DOHH2 (cell line): ENCODE measurements around the gene FGD4.

Source experiments
- H3F3A ChIP-seq: fragments of 200-600 bp; sonication (generic), shearing (Covaris generic); 2 replicates; pipeline ENCODE4 v1.6.0; 2016; ENCODE audit warnings: antibody characterized with exemption, mild to moderate bottlenecking; ENCODE audit not compliant: control insufficient read depth, insufficient read depth
- H3K27ac ChIP-seq: fragments of 200-600 bp; sonication (generic); 2 replicates; pipeline ENCODE4 v1.5.1; 2014; ENCODE audit warnings: low read depth, mild to moderate bottlenecking, low read length, moderate library complexity
- H3K27me3 ChIP-seq: fragments of 200-600 bp; sonication (generic); 2 replicates; pipeline ENCODE4 v1.6.1; 2014; ENCODE audit warnings: mild to moderate bottlenecking, low read length, mixed read lengths; ENCODE audit not compliant: control insufficient read depth
- H3K36me3 ChIP-seq: fragments of 200-600 bp; sonication (generic); 2 replicates; pipeline ENCODE4 v1.6.1; 2014; ENCODE audit warnings: mild to moderate bottlenecking, low read length, moderate library complexity, mixed read lengths; ENCODE audit not compliant: control insufficient read depth
- H3K4me1 ChIP-seq: fragments of 200-600 bp; sonication (generic); 2 replicates; pipeline ENCODE4 v1.6.1; 2014; ENCODE audit warnings: mild to moderate bottlenecking, low read length, mixed read lengths; ENCODE audit not compliant: control insufficient read depth
- H3K4me2 ChIP-seq: fragments of 200-600 bp; sonication (generic); 2 replicates; pipeline ENCODE4 v1.6.0; 2014; ENCODE audit warnings: mild to moderate bottlenecking, low read length, moderate library complexity
- H3K4me3 ChIP-seq: fragments of 200-600 bp; sonication (generic); 2 replicates; pipeline ENCODE4 v1.5.1; 2014; ENCODE audit warnings: mild to moderate bottlenecking, low read length, mixed read lengths
- H3K79me2 ChIP-seq: fragments of 200-600 bp; sonication (generic); 2 replicates; pipeline ENCODE4 v1.6.1; 2014; ENCODE audit warnings: mild to moderate bottlenecking, low read length, mixed read lengths; ENCODE audit not compliant: control insufficient read depth
- H3K9me2 ChIP-seq: fragments of 200-600 bp; sonication (generic); replicated peaks from 2 replicates; pipeline ENCODE4 v1.6.1; 2014; ENCODE audit warnings: mild to moderate bottlenecking, low read length, mixed read lengths; ENCODE audit not compliant: control insufficient read depth
- H3K9me3 ChIP-seq: fragments of 200-600 bp; sonication (generic); 2 replicates; pipeline ENCODE4 v1.6.1; 2014; ENCODE audit warnings: antibody characterized with exemption, low read length, mixed read lengths; ENCODE audit not compliant: control insufficient read depth, insufficient read depth
- H4K20me1 ChIP-seq: fragments of 200-600 bp; sonication (generic); 2 replicates; pipeline ENCODE4 v1.6.0; 2014; ENCODE audit warnings: low read depth, mild to moderate bottlenecking, antibody characterized with exemption, low read length, moderate library complexity; ENCODE audit not compliant: control insufficient read depth, insufficient read depth
- EZH2phosphoT487 ChIP-seq: fragments of 200-600 bp; sonication (generic); IDR thresholded peaks from 2 replicates; pipeline ENCODE4 v1.6.1; 2017; ENCODE audit warnings: borderline replicate concordance, mild to moderate bottlenecking, antibody characterized with exemption, low read length, moderate library complexity, mixed read lengths
- TF ChIP-seq, protein P1 (sequence below): fragments of 200-600 bp; sonication (generic); IDR thresholded peaks from one replicate; pipeline ENCODE4 v1.5.1; 2014; ENCODE audit warnings: antibody characterized with exemption, mild to moderate bottlenecking, low read depth, low read length; ENCODE audit not compliant: poor library complexity, severe bottlenecking

Gene FGD4

DNA sequence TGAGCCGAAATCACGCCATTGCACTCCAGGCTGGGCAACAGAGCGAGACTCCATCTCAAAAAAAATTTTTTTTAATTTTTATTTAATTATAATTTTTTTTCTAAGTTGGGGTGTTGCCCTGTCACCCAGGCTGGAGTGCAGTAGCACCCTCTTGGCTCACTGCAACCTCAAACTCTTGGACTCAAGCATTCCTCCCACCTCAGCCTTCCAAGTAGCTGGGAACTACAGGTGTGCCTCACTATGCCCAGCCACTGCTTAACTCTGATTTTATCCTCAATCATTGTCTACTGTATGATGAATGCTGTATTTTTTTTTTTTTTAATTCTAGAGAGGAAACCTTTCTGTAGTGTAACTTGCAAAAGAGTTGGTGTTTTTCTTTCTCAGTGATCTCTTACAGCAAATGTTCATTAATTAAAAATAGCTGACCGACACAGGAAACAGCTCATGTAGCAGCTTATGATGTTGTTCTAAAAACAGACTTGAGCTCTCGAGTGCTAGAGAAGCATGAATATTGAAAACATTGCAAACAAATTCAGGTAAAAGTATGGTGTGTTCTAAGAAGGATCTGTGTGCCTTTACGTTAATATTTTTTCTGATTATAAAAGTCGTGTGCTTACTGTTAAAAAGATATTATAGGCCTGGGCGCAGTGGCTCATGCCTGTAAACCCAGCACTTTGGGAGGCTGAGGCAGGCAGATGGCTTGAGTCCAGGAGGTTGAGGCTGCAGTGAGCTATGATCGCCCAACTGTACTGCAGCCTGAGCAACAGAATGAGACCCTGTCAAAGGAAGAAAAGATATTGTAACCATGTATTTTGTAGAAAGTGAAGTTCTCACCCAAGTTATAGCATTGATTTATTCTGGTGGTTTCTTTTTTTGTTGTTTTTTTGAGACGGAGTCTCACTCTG is 68.9 kb downstream of the FGD4 start:
- Histone ChIP-seq H3K79me2 (no peaks in the 10 kb centered on the region), H3K4me2 (peak overlapping the region; percentile 71), H3K27me3 (no peaks in the 10 kb centered on the region), H4K20me1 (no peaks in the 10 kb centered on the region), H3K4me3 (peak overlapping the region; percentile 64), H3K9me2 (no peaks in the 10 kb centered on the region), H3K27ac (peak overlapping the region; percentile 85), H3K9me3 (no peaks in the 10 kb centered on the region), H3K36me3 (no peaks in the 10 kb centered on the region), H3K4me1 (peaks cover 61% of the 10 kb centered on the region), H3F3A (peaks cover 7% of the 10 kb centered on the region)
- TF ChIP-seq, protein P1, sequence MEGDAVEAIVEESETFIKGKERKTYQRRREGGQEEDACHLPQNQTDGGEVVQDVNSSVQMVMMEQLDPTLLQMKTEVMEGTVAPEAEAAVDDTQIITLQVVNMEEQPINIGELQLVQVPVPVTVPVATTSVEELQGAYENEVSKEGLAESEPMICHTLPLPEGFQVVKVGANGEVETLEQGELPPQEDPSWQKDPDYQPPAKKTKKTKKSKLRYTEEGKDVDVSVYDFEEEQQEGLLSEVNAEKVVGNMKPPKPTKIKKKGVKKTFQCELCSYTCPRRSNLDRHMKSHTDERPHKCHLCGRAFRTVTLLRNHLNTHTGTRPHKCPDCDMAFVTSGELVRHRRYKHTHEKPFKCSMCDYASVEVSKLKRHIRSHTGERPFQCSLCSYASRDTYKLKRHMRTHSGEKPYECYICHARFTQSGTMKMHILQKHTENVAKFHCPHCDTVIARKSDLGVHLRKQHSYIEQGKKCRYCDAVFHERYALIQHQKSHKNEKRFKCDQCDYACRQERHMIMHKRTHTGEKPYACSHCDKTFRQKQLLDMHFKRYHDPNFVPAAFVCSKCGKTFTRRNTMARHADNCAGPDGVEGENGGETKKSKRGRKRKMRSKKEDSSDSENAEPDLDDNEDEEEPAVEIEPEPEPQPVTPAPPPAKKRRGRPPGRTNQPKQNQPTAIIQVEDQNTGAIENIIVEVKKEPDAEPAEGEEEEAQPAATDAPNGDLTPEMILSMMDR: no peak
- TF ChIP-seq EZH2phosphoT487: no peak

DNA sequence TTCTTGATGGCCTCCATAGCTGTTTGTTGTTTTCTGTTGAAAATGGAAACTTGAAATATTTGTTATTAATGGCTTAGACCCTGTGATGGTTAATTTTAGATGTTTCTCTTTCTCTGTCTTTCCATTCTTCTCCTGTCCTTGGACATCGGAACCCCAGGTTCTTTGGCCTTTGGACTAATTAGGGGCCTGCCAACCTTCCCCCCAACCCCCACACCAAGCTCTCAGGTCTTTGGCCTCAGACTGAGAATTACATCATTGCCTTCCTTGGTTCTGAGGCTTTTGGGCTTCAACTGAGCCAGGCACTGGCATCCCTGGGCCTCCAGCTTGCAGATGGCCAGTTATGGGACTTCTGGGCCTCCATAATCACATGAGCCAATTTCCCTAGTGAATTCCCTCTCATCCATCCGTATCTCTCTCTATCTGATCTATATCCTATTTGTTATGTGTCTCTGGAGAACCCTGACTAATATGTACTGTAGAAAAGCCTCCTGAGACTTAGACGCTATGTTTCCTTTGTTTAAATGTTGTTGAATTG is 71.6 kb downstream of the FGD4 start:
- peaks cover 7% of the 10 kb centered on the region for H3F3A ChIP-seq
- no peak overlapping the region for H3K27ac ChIP-seq
- no peak overlapping the region for H3K4me3 ChIP-seq
- no peaks in the 10 kb centered on the region for H3K9me2 ChIP-seq
- no peaks in the 10 kb centered on the region for H3K36me3 ChIP-seq
- no peaks in the 10 kb centered on the region for H3K79me2 ChIP-seq
- H3K4me2 ChIP-seq: no peak overlapping the region
- peaks cover 59% of the 10 kb centered on the region for H3K4me1 ChIP-seq
- H3K9me3 ChIP-seq: no peaks in the 10 kb centered on the region
- TF ChIP-seq, protein P1: no peak
- no peak for TF ChIP-seq EZH2phosphoT487
- no peaks in the 10 kb centered on the region for H3K27me3 ChIP-seq
- H4K20me1 ChIP-seq: no peaks in the 10 kb centered on the region

DNA sequence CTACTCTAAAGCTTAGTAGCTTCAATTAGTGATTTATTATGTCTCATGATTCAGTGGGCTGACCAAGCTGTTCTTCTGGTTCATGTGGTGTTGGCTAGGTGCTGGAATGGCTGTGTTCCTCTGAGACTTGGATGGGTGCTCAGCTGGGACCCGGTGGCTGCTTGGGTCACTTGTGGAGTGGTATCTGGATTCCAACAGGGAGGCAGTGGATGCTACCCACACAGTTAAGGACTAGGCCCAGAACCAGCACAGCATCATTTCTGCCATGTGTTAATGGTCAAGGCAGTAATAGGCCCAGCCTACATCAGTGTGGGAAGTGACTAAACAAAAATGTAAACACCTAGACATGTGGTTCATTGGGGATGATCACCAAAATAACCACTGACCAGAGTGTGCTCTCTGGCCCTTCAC is 72.2 kb downstream of the FGD4 start:
- Histone ChIP-seq H4K20me1 (no peaks in the 10 kb centered on the region), H3K27me3 (no peaks in the 10 kb centered on the region), H3K36me3 (no peaks in the 10 kb centered on the region), H3K9me2 (no peaks in the 10 kb centered on the region), H3K9me3 (no peaks in the 10 kb centered on the region), H3K4me2 (no peak overlapping the region), H3K27ac (no peak overlapping the region), H3F3A (peaks cover 7% of the 10 kb centered on the region), H3K4me3 (no peak overlapping the region), H3K79me2 (no peaks in the 10 kb centered on the region), H3K4me1 (peaks cover 60% of the 10 kb centered on the region)
- TF ChIP-seq EZH2phosphoT487: no peak
- TF ChIP-seq, protein P1: no peak
